Thyroid gland (tissue), 4 donors: ENCODE measurements around the gene RAB40B. TPM values are rescaled to one million over a fixed set of nuclear protein-coding genes. Genes with fewer than 3 reads are reported as not detected.

Source experiments
- DNase-seq, 2 donors: peaks; one replicate each; pipeline ENCODE4 v3.0.0-alpha.2; 2019
- H3K27ac ChIP-seq, 3 donors: fragments of 200-600 bp; sonication (generic); 1 replicate in 2 of 3; 2 replicates in 1 of 3; pipeline ENCODE4 v1.5.1; 2016 to 2019; ENCODE audit warnings: mild to moderate bottlenecking in 1 of 3, moderate library complexity in 1 of 3
- H3K27me3 ChIP-seq: fragments of 200-600 bp; sonication (generic); one replicate; pipeline ENCODE4 v1.5.1; 2019
- H3K36me3 ChIP-seq, 2 donors: fragments of 200-600 bp; sonication (generic); one replicate each; pipeline ENCODE4 v1.5.1; 2016 to 2019
- H3K4me1 ChIP-seq, 2 donors: fragments of 200-600 bp; sonication (generic); one replicate each; pipeline ENCODE4 v1.5.1; 2017 to 2019
- H3K4me3 ChIP-seq, 3 donors: fragments of 200-600 bp; sonication (generic); replicated peaks in 1 of 3; 1 replicate in 2 of 3; 2 replicates in 1 of 3; pipeline ENCODE4 v1.5.1; 2016; ENCODE audit warnings: mild to moderate bottlenecking in 1 of 3
- H3K9me3 ChIP-seq: fragments of 200-600 bp; sonication (generic); one replicate; pipeline ENCODE4 v1.5.1; 2017
- POLR2A ChIP-seq, 2 donors: fragments of 450-650 bp; IDR thresholded peaks; one replicate each; pipeline ENCODE4 v1.6.1; 2017; ENCODE audit warnings: antibody characterized with exemption in 2 of 2, mild to moderate bottlenecking in 2 of 2, moderate library complexity in 1 of 2
- WGBS, 2 donors: methylation state at CpG; one replicate each; pipeline ENCODE4 v1.1.5; 2017; 5-methylcytosine and 5-hydroxymethylcytosine counted together
- intact Hi-C: fragments of 100-400 bp; cut with DNase I; formaldehyde crosslinking; loops from one replicate; pipeline ENCODE4 v1.15.1; 2023
- total RNA-seq, 4 donors: library from RNA; depleted of rRNA; stranded (reverse); fragments of >200 nt; gene quantifications; one replicate each; pipeline ENCODE4 v1.2.3, GENCODE V29; 2016
- TF ChIP-seq, protein P1 (sequence below), 6 experiments: fragments of 200-600 bp in 3 of 6; fragments of 450-650 bp in 3 of 6; sonication (generic) in 3 of 6; IDR thresholded peaks; one replicate each; pipeline ENCODE4 v1.5.1; 2016 to 2019; ENCODE audit warnings: antibody characterized with exemption in 6 of 6, mild to moderate bottlenecking in 2 of 6, inconsistent platforms in 1 of 6, moderate library complexity in 1 of 6

RAB40B gene
- total RNA-seq, 4 donors from 2014 or later = 6.2 to 19.3 (median 11.3) TPM

DNA sequence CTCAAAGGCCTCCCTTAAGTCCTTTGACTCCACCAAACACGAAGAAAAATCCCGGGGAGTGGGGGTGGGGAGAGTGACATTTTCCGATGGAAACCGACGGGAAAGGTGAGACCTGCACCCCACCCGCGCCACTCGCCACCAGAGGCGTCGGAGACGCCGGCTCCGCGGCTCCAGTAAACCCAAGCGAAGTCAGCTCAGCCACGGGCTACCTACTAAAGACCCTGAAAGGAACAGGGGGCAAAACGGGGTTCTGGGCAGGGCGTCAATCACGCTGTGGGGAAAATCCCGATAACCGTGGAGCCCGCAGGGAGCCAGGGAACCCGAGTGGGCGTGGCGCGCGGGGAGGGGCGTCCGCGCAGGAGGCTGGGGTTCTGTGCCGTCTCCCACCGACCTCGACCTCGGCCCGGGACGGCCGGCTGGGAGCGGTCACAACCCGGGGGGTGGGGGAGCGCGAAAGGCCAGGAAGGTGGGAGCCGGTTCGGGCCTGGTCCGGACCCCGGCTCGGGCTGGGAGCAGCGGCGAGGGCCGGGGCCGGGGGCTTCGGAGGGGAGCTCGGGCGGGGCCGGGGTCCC lies 50.8 kb downstream of the RAB40B start:
- Histone ChIP-seq H3K27ac (peak overlapping the region; percentile 78 to 99 (median 97)), H3K4me3 (peak overlapping the region; percentile 46 to 100 (median 98)), H3K27me3 (no peaks in the 10 kb centered on the region), H3K4me1 (peaks cover 13 to 14% of the 10 kb centered on the region in 2 donors), H3K36me3 (peaks cover 9 to 14% of the 10 kb centered on the region in 2 donors), H3K9me3 (no peaks in the 10 kb centered on the region)
- peak; percentile 16 to 48 for DNase-seq
- WGBS, 2 donors = 0 to 1% methylated on average over 15 to 33 of the region's 54 CpGs
- TF ChIP-seq, protein P1, sequence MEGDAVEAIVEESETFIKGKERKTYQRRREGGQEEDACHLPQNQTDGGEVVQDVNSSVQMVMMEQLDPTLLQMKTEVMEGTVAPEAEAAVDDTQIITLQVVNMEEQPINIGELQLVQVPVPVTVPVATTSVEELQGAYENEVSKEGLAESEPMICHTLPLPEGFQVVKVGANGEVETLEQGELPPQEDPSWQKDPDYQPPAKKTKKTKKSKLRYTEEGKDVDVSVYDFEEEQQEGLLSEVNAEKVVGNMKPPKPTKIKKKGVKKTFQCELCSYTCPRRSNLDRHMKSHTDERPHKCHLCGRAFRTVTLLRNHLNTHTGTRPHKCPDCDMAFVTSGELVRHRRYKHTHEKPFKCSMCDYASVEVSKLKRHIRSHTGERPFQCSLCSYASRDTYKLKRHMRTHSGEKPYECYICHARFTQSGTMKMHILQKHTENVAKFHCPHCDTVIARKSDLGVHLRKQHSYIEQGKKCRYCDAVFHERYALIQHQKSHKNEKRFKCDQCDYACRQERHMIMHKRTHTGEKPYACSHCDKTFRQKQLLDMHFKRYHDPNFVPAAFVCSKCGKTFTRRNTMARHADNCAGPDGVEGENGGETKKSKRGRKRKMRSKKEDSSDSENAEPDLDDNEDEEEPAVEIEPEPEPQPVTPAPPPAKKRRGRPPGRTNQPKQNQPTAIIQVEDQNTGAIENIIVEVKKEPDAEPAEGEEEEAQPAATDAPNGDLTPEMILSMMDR (IDR thresholded peaks at IDR 0.05) = no peak
- TF ChIP-seq POLR2A (IDR thresholded peaks at IDR 0.05) = no peak
- intact Hi-C loops = loop anchor here (5.0 kb wide), 1 partner anchor 70 kb away; the partner anchor contains the start of gene FN3KRP

DNA sequence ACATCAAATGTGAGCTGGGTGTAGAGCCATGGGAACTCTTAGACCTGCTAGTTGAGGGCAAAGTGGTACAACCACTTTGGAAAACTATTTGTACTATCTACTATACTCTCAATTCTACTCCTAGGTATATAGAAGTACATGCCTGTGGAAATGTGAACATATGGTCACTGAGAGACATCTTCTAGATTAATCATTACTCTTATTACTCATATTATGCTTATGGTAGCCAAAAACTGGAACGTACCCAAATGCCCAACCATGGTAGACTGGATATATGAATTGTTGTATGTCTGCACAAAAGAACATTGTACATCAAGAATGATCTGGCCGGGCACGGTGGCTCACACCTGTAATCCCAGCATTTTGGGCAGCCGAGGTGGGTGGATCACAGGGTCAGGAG lies 53.0 kb downstream of the RAB40B start:
- Histone ChIP-seq H3K27me3 (no peaks in the 10 kb centered on the region), H3K9me3 (no peaks in the 10 kb centered on the region), H3K27ac (no peak overlapping the region), H3K36me3 (peaks cover 20 to 27% of the 10 kb centered on the region in 2 donors), H3K4me1 (peaks cover 13 to 14% of the 10 kb centered on the region in 2 donors), H3K4me3 (no peak overlapping the region)
- 100% methylated on average over 4 of the region's 4 CpGs for WGBS, 2 donors
- no peak for DNase-seq
- TF ChIP-seq, protein P1 (IDR thresholded peaks at IDR 0.05) = no peak
- TF ChIP-seq POLR2A (IDR thresholded peaks at IDR 0.05) = no peak
- intact Hi-C loops = loop anchor here (5.0 kb wide), 1 partner anchor 72 kb away; the partner anchor contains the start of gene FN3KRP

DNA sequence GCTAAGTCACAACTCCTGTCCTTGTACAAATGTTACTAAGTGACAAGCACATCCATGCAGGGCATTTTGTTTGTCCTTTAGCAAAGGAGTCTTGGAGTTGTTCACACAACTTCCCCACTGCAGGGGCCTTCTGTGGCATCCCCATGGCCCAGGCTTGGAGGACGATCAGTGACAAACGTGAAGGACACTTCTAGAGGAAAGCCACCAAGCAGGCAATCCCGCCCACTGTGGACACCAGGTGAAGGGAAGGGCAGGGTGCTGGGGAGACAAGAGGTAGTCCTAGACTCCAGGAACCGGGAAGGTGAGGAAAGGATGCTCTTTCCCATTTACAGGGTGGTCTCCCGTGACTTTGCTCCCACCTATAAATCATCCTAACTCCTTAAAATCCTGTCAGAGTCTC lies 54.4 kb downstream of the RAB40B start:
- Histone ChIP-seq H3K27me3 (no peaks in the 10 kb centered on the region), H3K27ac (no peak overlapping the region), H3K36me3 (peaks cover 20 to 27% of the 10 kb centered on the region in 2 donors), H3K9me3 (no peaks in the 10 kb centered on the region), H3K4me3 (no peak overlapping the region), H3K4me1 (peaks cover 13 to 14% of the 10 kb centered on the region in 2 donors)
- 80 to 84% methylated on average over 5 of the region's 5 CpGs for WGBS, 2 donors
- DNase-seq = no peak
- intact Hi-C loops = no loop called here
- no peak for TF ChIP-seq POLR2A (IDR thresholded peaks at IDR 0.05)
- TF ChIP-seq, protein P1 (IDR thresholded peaks at IDR 0.05) = no peak

DNA sequence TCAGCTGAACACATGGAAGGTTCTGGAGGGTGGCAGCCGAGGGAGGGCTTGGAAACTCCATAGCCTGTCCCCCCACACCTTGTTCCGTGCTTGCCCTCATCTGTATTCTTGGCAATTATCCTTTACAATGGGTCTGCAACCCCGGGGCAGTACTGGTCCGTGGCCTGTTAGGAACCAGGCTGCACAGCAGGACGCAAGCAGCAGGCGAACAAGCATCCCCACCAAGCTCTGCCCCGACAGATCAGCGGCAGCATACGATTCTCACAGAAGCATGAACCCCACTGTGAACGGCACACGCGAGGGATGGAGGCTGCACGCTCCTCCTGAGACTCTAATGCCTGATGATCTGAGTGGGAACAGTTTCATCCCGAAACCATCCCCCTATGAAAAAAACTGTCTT lies 56.5 kb downstream of the RAB40B start:
- DNase-seq = no peak
- no peaks in the 10 kb centered on the region for H3K9me3 ChIP-seq
- no peak overlapping the region for H3K27ac ChIP-seq
- intact Hi-C loops = no loop called here
- H3K36me3 ChIP-seq = peaks cover 20 to 27% of the 10 kb centered on the region in 2 donors
- TF ChIP-seq, protein P1 (IDR thresholded peaks at IDR 0.05) = no peak
- no peak for TF ChIP-seq POLR2A (IDR thresholded peaks at IDR 0.05)
- H3K4me3 ChIP-seq = no peak overlapping the region
- no peaks in the 10 kb centered on the region for H3K27me3 ChIP-seq
- H3K4me1 ChIP-seq = peaks cover 6 to 7% of the 10 kb centered on the region in 2 donors
- WGBS, 2 donors = 90 to 92% methylated on average over 14 of the region's 14 CpGs

DNA sequence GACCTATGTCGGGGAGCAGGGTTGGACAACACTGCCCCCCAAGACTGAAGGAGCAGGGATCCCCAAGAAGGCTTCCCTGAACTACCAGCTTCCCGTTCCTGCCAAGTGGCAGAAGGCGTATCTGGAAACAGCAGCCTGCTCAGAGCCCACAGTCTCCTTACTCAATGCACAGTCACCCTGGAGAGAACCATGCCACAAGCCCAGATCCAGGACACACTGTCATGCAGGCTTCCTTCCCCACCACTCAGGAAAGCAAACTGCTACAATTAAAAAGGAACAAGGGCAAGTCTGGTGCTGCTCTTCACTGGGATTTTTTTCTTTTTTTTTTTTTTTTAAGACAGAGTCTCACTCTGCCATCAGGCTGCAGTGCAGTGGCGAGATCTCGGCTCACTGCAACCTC lies 58.5 kb downstream of the RAB40B start:
- WGBS, 2 donors = 91 to 95% methylated on average over 5 of the region's 5 CpGs
- H3K4me3 ChIP-seq = no peak overlapping the region
- H3K36me3 ChIP-seq = peaks cover 20 to 27% of the 10 kb centered on the region in 2 donors
- no peaks in the 10 kb centered on the region for H3K4me1 ChIP-seq
- H3K27me3 ChIP-seq = no peaks in the 10 kb centered on the region
- intact Hi-C loops = no loop called here
- no peak for DNase-seq
- TF ChIP-seq, protein P1 (IDR thresholded peaks at IDR 0.05) = no peak
- TF ChIP-seq POLR2A (IDR thresholded peaks at IDR 0.05) = no peak
- H3K27ac ChIP-seq = no peak overlapping the region
- no peaks in the 10 kb centered on the region for H3K9me3 ChIP-seq
